IPS-18a (cell line): ENCODE data around the gene RNF181.
"Not testable (repeated sequence)": the region's sequence is repeated elsewhere in the genome, so short reads cannot be mapped to it uniquely, and the experiment has no call there.

ENCODE experiments used
- H3K27ac ChIP-seq: one replicate; pipeline ENCODE4 v1.5.1; 2013; ENCODE audit warnings: low read length
- H3K27me3 ChIP-seq: one replicate; pipeline ENCODE4 v1.6.1; 2013; ENCODE audit warnings: mild to moderate bottlenecking, low read length; ENCODE audit not compliant: control insufficient read depth, insufficient read depth
- H3K36me3 ChIP-seq: one replicate; pipeline ENCODE4 v1.6.1; 2013; ENCODE audit warnings: low read depth, low read length; ENCODE audit not compliant: control insufficient read depth
- H3K4me1 ChIP-seq: one replicate; pipeline ENCODE4 v1.6.1; 2013; ENCODE audit warnings: low read depth, low read length; ENCODE audit not compliant: control insufficient read depth
- H3K4me3 ChIP-seq: one replicate; pipeline ENCODE4 v1.5.1; 2013; ENCODE audit warnings: low read length
- H3K9ac ChIP-seq: one replicate; pipeline ENCODE4 v1.6.1; 2013; ENCODE audit warnings: mild to moderate bottlenecking, low read length, moderate library complexity
- H3K9me3 ChIP-seq: one replicate; pipeline ENCODE4 v1.6.1; 2013; ENCODE audit warnings: low read depth, low read length; ENCODE audit not compliant: control insufficient read depth

RNF181 gene

DNA sequence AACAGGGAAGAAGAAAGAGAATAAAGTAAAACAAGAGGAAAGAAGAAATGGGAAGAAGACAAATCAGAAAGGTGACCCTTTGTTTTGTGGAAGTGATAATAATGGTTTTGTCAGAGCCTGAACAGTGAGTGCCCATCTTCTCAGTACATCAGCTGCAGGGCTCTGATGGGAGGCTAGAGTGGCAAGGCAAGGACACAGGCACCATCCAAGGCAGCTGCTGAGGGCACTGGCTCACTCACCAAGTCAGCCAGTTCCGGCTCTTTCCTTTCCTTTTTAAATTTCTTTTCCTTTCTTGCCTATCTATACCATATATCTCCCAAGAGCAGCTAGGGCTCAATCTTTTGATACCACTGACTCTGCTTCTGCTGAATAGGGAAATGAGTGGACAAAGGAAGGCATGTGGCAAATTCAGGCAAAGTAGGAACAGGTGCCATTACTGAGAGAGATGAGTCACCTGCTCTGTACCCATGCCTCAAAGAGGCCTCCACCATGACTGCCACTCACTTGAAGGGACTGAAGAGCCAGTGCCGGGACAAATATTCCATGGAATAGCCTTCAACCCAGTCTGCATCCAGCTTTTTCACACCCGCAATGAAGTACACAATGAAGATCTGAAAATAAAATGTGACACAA lies 40.4 kb upstream of the RNF181 start:
- Histone ChIP-seq H3K4me3 (no peak overlapping the region), H3K27ac (no peak overlapping the region), H3K27me3 (no peaks in the 10 kb centered on the region), H3K4me1 (no peaks in the 10 kb centered on the region), H3K36me3 (peaks cover 42% of the 10 kb centered on the region), H3K9ac (no peak overlapping the region), H3K9me3 (no peaks in the 10 kb centered on the region)

DNA sequence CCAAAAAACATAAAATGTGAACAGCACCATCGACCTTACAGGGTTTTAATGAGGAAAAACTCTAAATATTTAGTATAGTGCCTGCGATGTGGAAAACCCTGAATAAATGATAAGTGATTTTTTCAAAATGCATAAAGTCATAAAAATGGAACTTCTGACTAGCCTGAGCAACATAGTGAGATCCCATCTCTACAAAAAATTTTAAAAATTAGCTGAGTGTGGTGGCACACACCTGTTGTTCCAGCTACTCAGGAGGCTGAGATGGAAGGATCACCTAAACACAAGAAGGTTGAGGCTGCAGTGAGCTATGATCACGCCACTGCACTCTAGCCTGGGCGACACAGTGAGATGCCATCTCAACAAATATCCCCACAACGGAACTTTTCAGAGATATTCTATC lies 38.4 kb upstream of the RNF181 start:
- no peaks in the 10 kb centered on the region for H3K27me3 ChIP-seq
- H3K9me3 ChIP-seq: no peaks in the 10 kb centered on the region
- peaks cover 23% of the 10 kb centered on the region for H3K36me3 ChIP-seq
- no peak overlapping the region for H3K4me3 ChIP-seq
- H3K27ac ChIP-seq: no peak overlapping the region
- H3K9ac ChIP-seq: no peak overlapping the region
- no peaks in the 10 kb centered on the region for H3K4me1 ChIP-seq

- Histone ChIP-seq H3K4me3 (no peak overlapping the region), H3K27ac (no peak overlapping the region), H3K9me3 (no peaks in the 10 kb centered on the region), H3K27me3 (no peaks in the 10 kb centered on the region), H3K4me1 (no peaks in the 10 kb centered on the region), H3K36me3 (peaks cover 16% of the 10 kb centered on the region), H3K9ac (no peak overlapping the region)
Measured at GRCh38 chr2:85558160-85558559, 37.4 kb upstream of the RNF181 start.

DNA sequence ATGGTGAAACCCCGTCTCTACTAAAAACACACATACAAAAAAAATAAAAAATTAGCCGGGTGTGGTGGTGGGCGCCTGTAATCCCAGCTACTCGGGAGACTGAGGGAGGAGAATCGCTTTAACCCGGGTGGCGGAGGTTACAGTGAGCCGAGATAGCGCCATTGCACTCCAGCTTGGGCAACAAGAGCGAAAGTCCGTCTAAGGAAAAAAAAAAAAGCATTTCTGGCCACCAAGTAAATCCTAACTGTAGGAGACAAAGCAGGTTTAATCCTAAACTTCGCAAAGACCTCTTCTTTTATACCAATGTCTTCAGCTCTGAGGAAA lies 35.2 kb upstream of the RNF181 start:
- Histone ChIP-seq H3K4me3 (peak overlapping the region; percentile 85), H3K9ac (peak overlapping the region; percentile 73)
- not testable (repeated sequence) for H3K4me1 ChIP-seq, H3K9me3 ChIP-seq, H3K27ac ChIP-seq, H3K27me3 ChIP-seq, H3K36me3 ChIP-seq

GRCh38 chr2:85560812-85561279 lies 34.7 kb upstream of the RNF181 start:
- Histone ChIP-seq H3K27ac (no peak overlapping the region), H3K9me3 (no peaks in the 10 kb centered on the region), H3K36me3 (no peaks in the 10 kb centered on the region), H3K4me3 (peak overlapping the region; percentile 85), H3K4me1 (no peaks in the 10 kb centered on the region), H3K27me3 (no peaks in the 10 kb centered on the region), H3K9ac (peak overlapping the region; percentile 73)

DNA sequence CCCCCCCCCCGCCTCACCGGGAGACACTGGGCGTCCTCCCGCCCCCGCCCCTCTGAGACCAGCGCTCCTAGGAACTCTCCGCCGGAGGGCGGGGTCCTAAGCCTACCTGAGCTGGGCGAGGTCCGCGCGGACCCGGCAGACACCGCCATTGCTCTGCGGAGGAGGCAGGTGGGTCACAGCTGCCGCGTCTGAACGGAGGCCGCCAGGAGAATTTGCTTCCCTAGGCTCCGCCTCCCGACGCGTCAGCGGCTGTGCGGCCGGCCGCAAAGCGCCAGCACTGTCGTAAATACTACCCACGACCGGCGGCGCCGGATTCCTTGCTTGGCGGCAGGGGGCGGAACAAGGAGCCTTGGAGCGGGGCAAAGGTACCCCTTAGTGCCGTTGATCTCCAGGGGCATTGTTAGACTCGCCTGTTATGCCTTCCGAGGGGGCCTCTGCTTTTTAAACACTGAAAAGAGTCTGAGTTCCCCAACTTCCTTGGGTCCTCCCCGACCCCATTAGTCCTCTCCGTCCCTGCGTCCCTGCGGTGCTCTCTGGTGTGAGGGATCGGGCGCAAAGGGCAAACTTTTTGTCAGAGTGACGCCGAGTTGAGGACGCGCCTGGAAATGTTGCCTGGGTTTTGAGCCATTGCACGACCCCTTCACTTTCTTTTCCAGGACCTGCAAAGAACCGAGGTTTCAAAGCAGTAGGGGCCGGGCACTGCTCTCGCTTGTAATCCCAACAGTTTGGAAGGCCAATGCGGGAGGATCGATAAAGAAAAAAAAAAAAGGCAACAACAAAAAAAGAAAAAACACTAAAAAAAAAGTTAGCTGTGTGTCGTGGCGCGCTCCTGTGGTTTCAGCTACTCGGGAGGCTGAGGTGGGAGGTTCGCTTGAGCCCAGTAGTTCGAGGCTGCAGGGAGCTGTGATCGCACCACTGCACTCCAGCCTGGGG lies 34.0 kb upstream of the RNF181 start, which contains the start of gene GGCX:
TSS of gene GGCX (minus strand) at position 214 of the 933 bp plus-strand sequence. CDS start at position 149, 65 bp downstream.
- peak within 1 kb of the TSS; percentile 87 for H3K9ac ChIP-seq
- no peaks in the 10 kb centered on the region for H3K9me3 ChIP-seq
- peak within 1 kb of the TSS; percentile 85 for H3K4me3 ChIP-seq
- no peaks in the 10 kb centered on the region for H3K27me3 ChIP-seq
- H3K27ac ChIP-seq: peak within 1 kb of the TSS; percentile 88
- H3K4me1 ChIP-seq: no peaks in the 10 kb centered on the region
- no peaks in the 10 kb centered on the region for H3K36me3 ChIP-seq

DNA sequence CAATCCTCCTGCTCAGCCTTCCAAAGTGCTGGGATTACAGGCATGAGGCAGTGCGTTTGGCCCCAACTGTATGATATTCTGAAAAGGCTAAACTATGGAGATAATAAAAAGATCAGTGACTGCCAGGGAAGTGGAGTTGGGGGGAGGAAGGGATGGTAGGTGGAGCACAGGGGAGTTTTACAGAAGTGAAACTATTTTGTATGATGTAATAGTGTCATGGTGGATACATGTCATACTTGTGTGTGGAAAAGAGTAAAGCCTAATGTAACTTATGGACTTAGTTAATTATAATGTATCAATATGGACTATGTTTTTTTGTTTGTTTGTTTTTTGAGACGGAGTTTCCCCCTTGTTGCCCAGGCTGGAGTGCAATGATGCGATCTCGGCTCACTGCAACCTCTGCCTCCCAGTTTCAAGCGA lies 31.4 kb upstream of the RNF181 start:
- no peak overlapping the region for H3K4me3 ChIP-seq
- H3K9ac ChIP-seq: no peak overlapping the region
- H3K27me3 ChIP-seq: no peaks in the 10 kb centered on the region
- no peak overlapping the region for H3K27ac ChIP-seq
- H3K4me1 ChIP-seq: no peaks in the 10 kb centered on the region
- no peaks in the 10 kb centered on the region for H3K36me3 ChIP-seq
- no peaks in the 10 kb centered on the region for H3K9me3 ChIP-seq

GRCh38 chr2:85566265-85566664 lies 29.3 kb upstream of the RNF181 start:
- H3K36me3 ChIP-seq: no peaks in the 10 kb centered on the region
- H3K27me3 ChIP-seq: peaks cover 20% of the 10 kb centered on the region
- H3K9ac ChIP-seq: no peak overlapping the region
- no peak overlapping the region for H3K27ac ChIP-seq
- no peaks in the 10 kb centered on the region for H3K9me3 ChIP-seq
- no peaks in the 10 kb centered on the region for H3K4me1 ChIP-seq
- H3K4me3 ChIP-seq: no peak overlapping the region

DNA sequence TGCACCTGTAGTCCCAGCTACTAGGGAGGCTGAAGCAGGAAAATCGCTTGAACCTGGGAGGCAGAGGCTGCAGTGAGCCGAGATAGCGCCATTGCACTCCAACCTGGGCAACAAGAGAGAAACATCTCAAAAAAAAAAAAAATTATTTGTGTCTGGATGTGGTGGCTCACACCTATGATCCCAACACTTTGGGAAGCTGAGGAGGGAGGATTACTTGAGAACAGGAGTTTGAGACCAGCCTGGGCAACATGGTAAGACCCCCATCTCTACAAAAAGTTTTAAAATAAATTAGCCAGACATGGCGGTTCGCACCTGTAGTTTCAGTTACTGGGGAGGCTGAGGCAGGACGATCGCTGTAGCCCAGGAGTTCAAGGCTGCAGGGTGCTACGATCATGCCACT lies 19.8 kb upstream of the RNF181 start:
- H3K36me3 ChIP-seq: no peaks in the 10 kb centered on the region
- no peaks in the 10 kb centered on the region for H3K9me3 ChIP-seq
- H3K9ac ChIP-seq: no peak overlapping the region
- no peak overlapping the region for H3K27ac ChIP-seq
- no peak overlapping the region for H3K4me3 ChIP-seq
- peaks cover 25% of the 10 kb centered on the region for H3K4me1 ChIP-seq
- H3K27me3 ChIP-seq: peaks cover 32% of the 10 kb centered on the region

DNA sequence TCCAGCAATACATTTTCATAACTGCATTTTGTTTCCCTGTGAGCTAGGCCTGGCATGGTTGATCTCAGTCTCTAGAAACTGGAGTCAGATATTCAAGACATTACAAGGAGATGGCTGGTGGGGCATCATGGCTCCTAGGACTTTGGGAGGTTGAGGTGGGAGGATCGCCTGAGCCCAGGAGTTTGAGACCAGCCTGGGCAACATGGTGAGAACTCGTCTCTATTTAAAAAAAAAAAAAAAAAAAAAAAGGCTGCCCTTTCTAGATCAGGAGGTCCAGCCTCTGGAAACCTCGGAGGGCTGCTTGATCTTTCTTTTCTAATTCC lies 18.5 kb upstream of the RNF181 start:
- H3K9me3 ChIP-seq: no peaks in the 10 kb centered on the region
- H3K27ac ChIP-seq: no peak overlapping the region
- no peaks in the 10 kb centered on the region for H3K36me3 ChIP-seq
- H3K4me3 ChIP-seq: peak overlapping the region; percentile 62
- peaks cover 27% of the 10 kb centered on the region for H3K27me3 ChIP-seq
- peaks cover 25% of the 10 kb centered on the region for H3K4me1 ChIP-seq
- H3K9ac ChIP-seq: no peak overlapping the region

DNA sequence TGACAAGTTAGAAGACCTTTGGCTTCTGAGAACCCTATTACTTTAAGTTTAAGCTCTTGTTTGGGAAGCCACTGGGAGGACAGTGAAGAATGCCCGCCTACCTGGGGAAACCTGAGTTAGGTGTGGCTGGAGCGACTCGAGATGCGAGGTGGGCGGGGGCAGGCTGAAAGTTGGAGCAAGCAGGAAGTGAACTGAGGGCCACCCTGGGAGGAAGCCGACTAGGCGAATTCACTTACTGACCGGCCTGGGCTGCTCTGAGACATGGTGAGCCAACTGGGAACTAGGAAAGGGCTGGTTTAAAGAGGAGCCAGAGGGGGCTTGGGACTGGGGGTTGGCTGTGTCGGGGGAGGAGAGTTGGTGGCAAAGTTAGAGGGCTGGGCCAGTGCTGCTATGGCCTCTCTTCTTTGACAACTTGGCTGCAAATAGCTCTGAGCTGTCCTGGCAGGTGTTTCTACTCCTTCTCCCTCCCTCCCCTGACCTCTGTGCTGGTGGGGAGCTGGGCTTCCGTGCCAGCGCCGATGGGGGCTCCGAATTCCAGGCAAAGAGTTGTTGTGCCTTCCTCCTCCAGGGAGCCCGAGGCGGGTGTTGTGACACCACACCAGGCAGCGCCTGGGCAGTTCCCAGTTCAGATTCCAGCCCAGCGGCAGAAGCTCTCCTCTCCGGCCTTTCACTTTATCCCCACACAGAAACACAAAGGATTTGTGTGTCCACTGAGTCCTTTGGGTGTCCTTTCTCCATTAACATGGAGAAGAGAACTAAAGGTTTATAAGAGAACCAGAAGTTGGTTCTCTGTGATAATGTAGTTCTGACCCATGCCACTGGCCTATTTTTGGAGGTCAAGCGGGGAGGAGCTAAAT lies 17.9 kb upstream of the RNF181 start, which contains the start of gene VAMP8:
TSS of gene VAMP8 (plus strand) at position 201 of the 857 bp plus-strand sequence. CDS start at position 262, 61 bp downstream.
- H3K4me1 ChIP-seq: peaks cover 25% of the 10 kb centered on the region
- no peaks in the 10 kb centered on the region for H3K36me3 ChIP-seq
- peaks cover 23% of the 10 kb centered on the region for H3K27me3 ChIP-seq
- H3K27ac ChIP-seq: no peak within 1 kb of the TSS
- no peaks in the 10 kb centered on the region for H3K9me3 ChIP-seq
- peak within 1 kb of the TSS; percentile 26 for H3K9ac ChIP-seq
- peak within 1 kb of the TSS; percentile 62 for H3K4me3 ChIP-seq
